WTC11 (cell line): ENCODE data around the gene LPP. TPM values are rescaled to one million over a fixed set of nuclear protein-coding genes. Genes with fewer than 3 reads are reported as not detected.

Experiments
- ATAC-seq: fragments of 200-7000 bp; cut with Tn5 transposase; 2 replicates; pipeline ENCODE4 v1.10.0; 2021; ENCODE audit warnings: mild to moderate bottlenecking, moderate library complexity
- CTCF ChIA-PET: fragments of 300-600 bp; sonication (Branson Sonifier 250); formaldehyde crosslinking; loops from one replicate; lab custom pipeline; 2021; ENCODE audit warnings: antibody characterized with exemption; lab: Charles Lee
- POLR2A ChIA-PET: fragments of 350-600 bp; sonication (Branson Sonifier 250); formaldehyde crosslinking; loops from one replicate; lab custom pipeline; 2021; ENCODE audit warnings: antibody characterized with exemption; lab: Charles Lee
- DNase-seq: peaks from one replicate; pipeline ENCODE4 v3.0.0; 2021; ENCODE audit warnings: low spot score
- H3K27ac Mint-ChIP-seq: 2 replicates; pipeline ENCODE4 v1.8.0; 2021; ENCODE audit warnings: mixed read lengths
- H3K27me3 Mint-ChIP-seq: 2 replicates; pipeline ENCODE4 v1.8.0; 2021; ENCODE audit warnings: low read depth, mild to moderate bottlenecking, moderate library complexity, mixed read lengths
- H3K36me3 Mint-ChIP-seq: 2 replicates; pipeline ENCODE4 v1.8.0; 2021; ENCODE audit warnings: mixed read lengths
- H3K4me1 Mint-ChIP-seq: 2 replicates; pipeline ENCODE4 v1.8.0; 2022; ENCODE audit warnings: mixed read lengths
- H3K4me3 Mint-ChIP-seq: 2 replicates; pipeline ENCODE4 v1.8.0; 2021; ENCODE audit warnings: mild to moderate bottlenecking, moderate library complexity, mixed read lengths
- H3K9me3 Mint-ChIP-seq: 2 replicates; pipeline ENCODE4 v1.8.0; 2021; ENCODE audit warnings: mixed read lengths
- MAX ChIP-seq: sonication (generic); formaldehyde crosslinking; IDR thresholded peaks from 2 replicates; pipeline ENCODE4 v1.8.0; 2022; ENCODE audit warnings: mild to moderate bottlenecking, missing genetic modification reagents
- ZNF219 ChIP-seq: sonication (generic); formaldehyde crosslinking; IDR thresholded peaks from 2 replicates; pipeline ENCODE4 v1.8.0; 2023; ENCODE audit warnings: missing genetic modification reagents, mild to moderate bottlenecking, borderline replicate concordance
- microRNA-seq: library from miRNA; unstranded; fragments of <30 nt; microRNA quantifications from one replicate; pipeline ENCODE4 v1.2.0, GENCODE V29; 2022; ENCODE audit warnings: borderline number of aligned reads
- total RNA-seq: library from RNA; stranded (reverse); gene quantifications from 3 replicates; pipeline ENCODE4 v1.2.3, GENCODE V29; 2021

Gene LPP
- total RNA-seq, 1 experiment from 2014 or later, result 49.6 TPM

- peaks cover 3% of the 10 kb centered on the region; the same call in 1 of the 2 replicates for H3K36me3 Mint-ChIP-seq
- H3K27me3 Mint-ChIP-seq, result no peaks in the 10 kb centered on the region; the same call in 1 of the 2 replicates
- H3K4me3 Mint-ChIP-seq, result no peak overlapping the region
- peaks cover 14% of the 10 kb centered on the region for H3K9me3 Mint-ChIP-seq
- no peak for DNase-seq
- ATAC-seq, result no peak
- H3K4me1 Mint-ChIP-seq, result peaks cover 25% of the 10 kb centered on the region
- CTCF ChIA-PET, result interaction anchor here (1.6 kb wide), 1 partner anchor 14 kb away, joined by 8 read pairs; no protein-coding TSS in a partner anchor
- no peak for TF ChIP-seq ZNF219
- no peak for TF ChIP-seq MAX (CRISPR knock-in tag)
- H3K27ac Mint-ChIP-seq, result no peak overlapping the region
- POLR2A ChIA-PET, result no interaction called here
These were observed 786.0 kb downstream of the LPP start for GRCh38 chr3:188939814-188940572.

Small RNA genes within 50 kb of the gene (microRNA-seq; reads per million reads assigned to microRNA genes)
- gene MIR28, result 705 reads per million, percentile 86 among the genes with 10 or more reads in this experiment
